GF-D8 (cell line): ENCODE results near the gene CHMP5.
A peak's percentile ranks its signal among the peaks of the same experiment; 100 is the strongest.
"Not testable (repeated sequence)": the region's sequence is repeated elsewhere in the genome, so short reads cannot be mapped to it uniquely, and the experiment has no call there.

ENCODE experiments used
- DNase-seq: peaks from one replicate; lab custom pipeline; 2025; lab: John Stamatoyannopoulos, UW

CHMP5 gene

GRCh38 chr9:33277484-33277883 lies 12.6 kb downstream of the CHMP5 start:
- no peak for DNase-seq

- no peak for DNase-seq
Observed at GRCh38 chr9:33285502-33285901, 20.7 kb downstream of the CHMP5 start.

- peak; percentile 58 for DNase-seq
Observed at GRCh38 chr9:33287087-33287490, 22.2 kb downstream of the CHMP5 start.

- no peak for DNase-seq
Observed at GRCh38 chr9:33288235-33288634, 23.4 kb downstream of the CHMP5 start.

- no peak for DNase-seq
Observed at GRCh38 chr9:33288828-33289483, 24.1 kb downstream of the CHMP5 start.

GRCh38 chr9:33289496-33289895 lies 24.6 kb downstream of the CHMP5 start:
- DNase-seq: no peak

- no peak for DNase-seq
Observed at GRCh38 chr9:33289936-33290246, 25.0 kb downstream of the CHMP5 start.

- DNase-seq: peak; percentile 99
Observed at GRCh38 chr9:33290247-33291030, 25.6 kb downstream of the CHMP5 start, which contains the start of gene NFX1. NFX1 (plus strand) TSS chr9:33290516; CDS start chr9:33290573, 57 bp downstream.

GRCh38 chr9:33291031-33291397 lies 26.2 kb downstream of the CHMP5 start:
- DNase-seq: no peak

- DNase-seq: no peak
Observed at GRCh38 chr9:33291901-33292300, 27.1 kb downstream of the CHMP5 start.

- DNase-seq: no peak
Observed at GRCh38 chr9:33293782-33294181, 28.9 kb downstream of the CHMP5 start.

- DNase-seq: no peak
Observed at GRCh38 chr9:33294670-33295432, 30.0 kb downstream of the CHMP5 start.

GRCh38 chr9:33295571-33295970 lies 30.7 kb downstream of the CHMP5 start:
- DNase-seq: no peak

GRCh38 chr9:33297432-33297831 lies 32.6 kb downstream of the CHMP5 start:
- peak; percentile 94 for DNase-seq

- no peak for DNase-seq
Observed at GRCh38 chr9:33300546-33300945, 35.7 kb downstream of the CHMP5 start.

- peak; percentile 28 for DNase-seq
Observed at GRCh38 chr9:33304362-33304761, 39.5 kb downstream of the CHMP5 start.

- no peak for DNase-seq
Observed at GRCh38 chr9:33306037-33306436, 41.2 kb downstream of the CHMP5 start.

- DNase-seq: no peak
Observed at GRCh38 chr9:33307067-33307466, 42.2 kb downstream of the CHMP5 start.

- no peak for DNase-seq
Observed at GRCh38 chr9:33309903-33310302, 45.1 kb downstream of the CHMP5 start.

GRCh38 chr9:33310748-33311147 lies 45.9 kb downstream of the CHMP5 start:
- no peak for DNase-seq

- DNase-seq: no peak
Observed at GRCh38 chr9:33311953-33312352, 47.1 kb downstream of the CHMP5 start.

GRCh38 chr9:33315371-33315770 lies 50.5 kb downstream of the CHMP5 start:
- peak; percentile 80 for DNase-seq

GRCh38 chr9:33317136-33317535 lies 52.3 kb downstream of the CHMP5 start:
- not testable (repeated sequence) for DNase-seq
